ENCODE measurements around the gene ACTA1. TPM values are rescaled to one million over a fixed set of nuclear protein-coding genes. Genes with fewer than 3 reads are reported as not detected.

ACTA1 gene
- total and polyA plus RNA-seq, 4 donors: 0.06 to 0.33 (median 0.08) TPM; not detected in 1

DNA sequence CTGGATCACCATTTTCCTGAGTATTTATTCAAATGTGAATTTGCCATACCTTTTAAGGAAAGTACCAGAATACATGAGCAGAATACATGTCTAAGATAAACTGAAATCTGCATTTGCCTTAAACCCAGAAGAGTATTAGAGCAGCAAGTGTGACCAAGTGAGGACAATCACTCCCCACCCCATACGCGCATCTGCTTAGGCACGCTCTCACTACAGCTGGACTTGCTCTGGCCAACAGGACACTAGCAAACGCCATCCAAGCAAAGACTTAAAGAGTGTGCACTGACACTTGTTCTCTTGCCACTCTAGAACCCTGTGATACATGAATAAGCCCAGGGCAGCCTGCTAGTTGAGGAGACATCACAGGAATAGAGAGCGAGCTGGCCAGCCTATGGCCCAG lies 48.6 kb upstream of the ACTA1 start:
- WGBS: 87% methylated on average over 5 of the region's 5 CpGs
- peaks cover 13 to 60% (median 39%) of the 10 kb centered on the region in 4 donors for H3K36me3 ChIP-seq (ENCODE audit: control insufficient read depth in 4 of 4, insufficient read depth in 3 of 4, low read depth in 1 of 4, low read length in 3 of 4)

GRCh38 chr1:229480495-229480894 lies 46.6 kb upstream of the ACTA1 start:
- no peak overlapping the region for H3K9ac ChIP-seq (ENCODE audit: low read depth in 1 of 2, low read length in 2 of 2)
- no peak for DNase-seq (ENCODE audit: low spot score)
- no peak overlapping the region for H3K27ac ChIP-seq (ENCODE audit: low read depth in 1 of 2, low read length in 2 of 2)
- no peaks in the 10 kb centered on the region for H3K4me1 ChIP-seq (ENCODE audit: control insufficient read depth in 4 of 4, insufficient read depth in 4 of 4, low read length in 3 of 4)
- H3K27me3 ChIP-seq (ENCODE audit: control insufficient read depth in 4 of 4, insufficient read depth in 4 of 4, low read length in 3 of 4): no peaks in the 10 kb centered on the region
- no peak overlapping the region for H3K4me3 ChIP-seq (ENCODE audit: low read depth in 1 of 3, low read length in 3 of 3)
- TF ChIP-seq NR2F2 (IDR thresholded peaks at IDR 0.05) (no peak), MAX (IDR thresholded peaks at IDR 0.05) (no peak), RAD21 (IDR thresholded peaks at IDR 0.05) (no peak), TAF1 (conservative IDR thresholded peaks at IDR 0.05) (no peak), RXRA (IDR thresholded peaks at IDR 0.05) (no peak)
- 89% methylated on average over 7 of the region's 7 CpGs for WGBS
- H3K9me3 ChIP-seq (ENCODE audit: control insufficient read depth in 4 of 4, low read length in 3 of 4): no peaks in the 10 kb centered on the region
- peaks cover 8 to 47% (median 27%) of the 10 kb centered on the region in 4 donors for H3K36me3 ChIP-seq (ENCODE audit: control insufficient read depth in 4 of 4, insufficient read depth in 3 of 4, low read depth in 1 of 4, low read length in 3 of 4)

More for the DNA sequence above, 48.6 kb upstream of the ACTA1 start:
- H3K9me3 ChIP-seq (ENCODE audit: control insufficient read depth in 4 of 4, low read length in 3 of 4): no peaks in the 10 kb centered on the region
- TF ChIP-seq, protein P1, sequence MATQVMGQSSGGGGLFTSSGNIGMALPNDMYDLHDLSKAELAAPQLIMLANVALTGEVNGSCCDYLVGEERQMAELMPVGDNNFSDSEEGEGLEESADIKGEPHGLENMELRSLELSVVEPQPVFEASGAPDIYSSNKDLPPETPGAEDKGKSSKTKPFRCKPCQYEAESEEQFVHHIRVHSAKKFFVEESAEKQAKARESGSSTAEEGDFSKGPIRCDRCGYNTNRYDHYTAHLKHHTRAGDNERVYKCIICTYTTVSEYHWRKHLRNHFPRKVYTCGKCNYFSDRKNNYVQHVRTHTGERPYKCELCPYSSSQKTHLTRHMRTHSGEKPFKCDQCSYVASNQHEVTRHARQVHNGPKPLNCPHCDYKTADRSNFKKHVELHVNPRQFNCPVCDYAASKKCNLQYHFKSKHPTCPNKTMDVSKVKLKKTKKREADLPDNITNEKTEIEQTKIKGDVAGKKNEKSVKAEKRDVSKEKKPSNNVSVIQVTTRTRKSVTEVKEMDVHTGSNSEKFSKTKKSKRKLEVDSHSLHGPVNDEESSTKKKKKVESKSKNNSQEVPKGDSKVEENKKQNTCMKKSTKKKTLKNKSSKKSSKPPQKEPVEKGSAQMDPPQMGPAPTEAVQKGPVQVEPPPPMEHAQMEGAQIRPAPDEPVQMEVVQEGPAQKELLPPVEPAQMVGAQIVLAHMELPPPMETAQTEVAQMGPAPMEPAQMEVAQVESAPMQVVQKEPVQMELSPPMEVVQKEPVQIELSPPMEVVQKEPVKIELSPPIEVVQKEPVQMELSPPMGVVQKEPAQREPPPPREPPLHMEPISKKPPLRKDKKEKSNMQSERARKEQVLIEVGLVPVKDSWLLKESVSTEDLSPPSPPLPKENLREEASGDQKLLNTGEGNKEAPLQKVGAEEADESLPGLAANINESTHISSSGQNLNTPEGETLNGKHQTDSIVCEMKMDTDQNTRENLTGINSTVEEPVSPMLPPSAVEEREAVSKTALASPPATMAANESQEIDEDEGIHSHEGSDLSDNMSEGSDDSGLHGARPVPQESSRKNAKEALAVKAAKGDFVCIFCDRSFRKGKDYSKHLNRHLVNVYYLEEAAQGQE (IDR thresholded peaks at IDR 0.05): no peak
- TF ChIP-seq NR2F2 (IDR thresholded peaks at IDR 0.05): no peak
- H3K4me3 ChIP-seq (ENCODE audit: low read depth in 1 of 3, low read length in 3 of 3): no peak overlapping the region
- no peaks in the 10 kb centered on the region for H3K27me3 ChIP-seq (ENCODE audit: control insufficient read depth in 4 of 4, insufficient read depth in 4 of 4, low read length in 3 of 4)
- no peak overlapping the region for H3K9ac ChIP-seq (ENCODE audit: low read depth in 1 of 2, low read length in 2 of 2)
- H3K4me1 ChIP-seq (ENCODE audit: control insufficient read depth in 4 of 4, insufficient read depth in 4 of 4, low read length in 3 of 4): no peaks in the 10 kb centered on the region
- DNase-seq (ENCODE audit: low spot score): no peak
- no peak overlapping the region for H3K27ac ChIP-seq (ENCODE audit: low read depth in 1 of 2, low read length in 2 of 2)

DNA sequence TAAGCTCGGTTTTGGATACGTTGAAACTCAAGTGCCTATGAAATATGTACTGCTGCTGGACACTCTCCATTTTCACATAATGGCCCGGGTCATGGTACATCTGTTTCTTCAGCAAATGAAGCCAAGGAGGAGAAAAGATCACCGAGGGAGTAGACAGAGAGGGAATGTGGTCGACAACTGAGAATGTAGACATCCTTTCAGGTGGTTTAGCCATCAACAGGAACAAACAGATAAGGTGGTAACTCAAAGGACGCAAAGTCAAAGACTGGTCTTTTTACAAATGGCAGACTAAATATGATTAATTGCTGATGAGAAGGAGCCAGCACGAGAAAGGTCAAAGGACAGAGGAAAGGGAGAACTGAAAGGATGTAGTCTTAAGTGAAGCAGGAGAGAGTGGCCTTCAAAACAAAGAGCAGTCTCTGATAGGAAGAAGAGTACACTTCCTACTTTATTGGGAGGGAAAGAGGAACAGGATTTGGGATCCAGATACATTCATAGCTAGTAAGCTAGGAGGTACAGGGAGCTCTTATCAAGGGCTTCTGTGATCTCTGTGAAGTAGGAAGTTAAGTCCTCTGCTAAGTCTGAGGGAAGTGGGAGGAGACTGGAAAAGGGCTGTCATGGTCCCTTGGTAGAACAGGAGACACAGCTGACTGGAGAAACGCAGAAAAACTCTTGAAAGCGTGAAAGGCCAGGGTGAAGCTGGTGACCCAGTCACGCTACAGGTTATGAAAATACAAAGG lies 45.9 kb upstream of the ACTA1 start:
- no peak overlapping the region for H3K9ac ChIP-seq (ENCODE audit: low read depth in 1 of 2, low read length in 2 of 2)
- no peak overlapping the region for H3K27ac ChIP-seq (ENCODE audit: low read depth in 1 of 2, low read length in 2 of 2)
- DNase-seq (ENCODE audit: low spot score): no peak
- no peaks in the 10 kb centered on the region for H3K27me3 ChIP-seq (ENCODE audit: control insufficient read depth in 4 of 4, insufficient read depth in 4 of 4, low read length in 3 of 4)
- no peak overlapping the region for H3K4me3 ChIP-seq (ENCODE audit: low read depth in 1 of 3, low read length in 3 of 3)
- no peaks in the 10 kb centered on the region for H3K4me1 ChIP-seq (ENCODE audit: control insufficient read depth in 4 of 4, insufficient read depth in 4 of 4, low read length in 3 of 4)
- no peaks in the 10 kb centered on the region for H3K9me3 ChIP-seq (ENCODE audit: control insufficient read depth in 4 of 4, low read length in 3 of 4)
- peaks cover 9 to 47% (median 27%) of the 10 kb centered on the region in 4 donors for H3K36me3 ChIP-seq (ENCODE audit: control insufficient read depth in 4 of 4, insufficient read depth in 3 of 4, low read depth in 1 of 4, low read length in 3 of 4)
- WGBS: 81% methylated on average over 10 of the region's 10 CpGs
- no peak for TF ChIP-seq JUND (IDR thresholded peaks at IDR 0.05)
- TF ChIP-seq, protein P2, sequence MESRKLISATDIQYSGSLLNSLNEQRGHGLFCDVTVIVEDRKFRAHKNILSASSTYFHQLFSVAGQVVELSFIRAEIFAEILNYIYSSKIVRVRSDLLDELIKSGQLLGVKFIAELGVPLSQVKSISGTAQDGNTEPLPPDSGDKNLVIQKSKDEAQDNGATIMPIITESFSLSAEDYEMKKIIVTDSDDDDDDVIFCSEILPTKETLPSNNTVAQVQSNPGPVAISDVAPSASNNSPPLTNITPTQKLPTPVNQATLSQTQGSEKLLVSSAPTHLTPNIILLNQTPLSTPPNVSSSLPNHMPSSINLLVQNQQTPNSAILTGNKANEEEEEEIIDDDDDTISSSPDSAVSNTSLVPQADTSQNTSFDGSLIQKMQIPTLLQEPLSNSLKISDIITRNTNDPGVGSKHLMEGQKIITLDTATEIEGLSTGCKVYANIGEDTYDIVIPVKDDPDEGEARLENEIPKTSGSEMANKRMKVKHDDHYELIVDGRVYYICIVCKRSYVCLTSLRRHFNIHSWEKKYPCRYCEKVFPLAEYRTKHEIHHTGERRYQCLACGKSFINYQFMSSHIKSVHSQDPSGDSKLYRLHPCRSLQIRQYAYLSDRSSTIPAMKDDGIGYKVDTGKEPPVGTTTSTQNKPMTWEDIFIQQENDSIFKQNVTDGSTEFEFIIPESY (IDR thresholded peaks at IDR 0.05): no peak
- TF ChIP-seq MAX (IDR thresholded peaks at IDR 0.05): no peak
- TF ChIP-seq FOXA1 (IDR thresholded peaks at IDR 0.05): no peak
- no peak for TF ChIP-seq NR2F2 (IDR thresholded peaks at IDR 0.05)
- no peak for TF ChIP-seq HNF4A (conservative IDR thresholded peaks at IDR 0.05)
- TF ChIP-seq, protein P1 (IDR thresholded peaks at IDR 0.05): no peak
- TF ChIP-seq SP1 (IDR thresholded peaks at IDR 0.05): no peak
- no peak for TF ChIP-seq YY1 (IDR thresholded peaks at IDR 0.05)
- no peak for TF ChIP-seq RAD21 (IDR thresholded peaks at IDR 0.05)
- no peak for TF ChIP-seq RXRA (IDR thresholded peaks at IDR 0.05)
- no peak for TF ChIP-seq GABPA (IDR thresholded peaks at IDR 0.05 in 1 of 2, conservative IDR thresholded peaks at IDR 0.05 in 1 of 2)
- TF ChIP-seq HNF4G (IDR thresholded peaks at IDR 0.05): no peak
- TF ChIP-seq EGR1 (IDR thresholded peaks at IDR 0.05; ENCODE audit: low read depth in 2 of 2): no peak
